GM18502 (cell line): Measurements from ENCODE around the gene LAYN.

Experiments
- ATAC-seq: cut with Tn5 transposase; IDR thresholded peaks from one replicate; pipeline ENCODE4 v1.9.1; 2021; ENCODE audit warnings: mild to moderate bottlenecking; ENCODE audit not compliant: unreplicated experiment, poor library complexity

The LAYN gene

DNA sequence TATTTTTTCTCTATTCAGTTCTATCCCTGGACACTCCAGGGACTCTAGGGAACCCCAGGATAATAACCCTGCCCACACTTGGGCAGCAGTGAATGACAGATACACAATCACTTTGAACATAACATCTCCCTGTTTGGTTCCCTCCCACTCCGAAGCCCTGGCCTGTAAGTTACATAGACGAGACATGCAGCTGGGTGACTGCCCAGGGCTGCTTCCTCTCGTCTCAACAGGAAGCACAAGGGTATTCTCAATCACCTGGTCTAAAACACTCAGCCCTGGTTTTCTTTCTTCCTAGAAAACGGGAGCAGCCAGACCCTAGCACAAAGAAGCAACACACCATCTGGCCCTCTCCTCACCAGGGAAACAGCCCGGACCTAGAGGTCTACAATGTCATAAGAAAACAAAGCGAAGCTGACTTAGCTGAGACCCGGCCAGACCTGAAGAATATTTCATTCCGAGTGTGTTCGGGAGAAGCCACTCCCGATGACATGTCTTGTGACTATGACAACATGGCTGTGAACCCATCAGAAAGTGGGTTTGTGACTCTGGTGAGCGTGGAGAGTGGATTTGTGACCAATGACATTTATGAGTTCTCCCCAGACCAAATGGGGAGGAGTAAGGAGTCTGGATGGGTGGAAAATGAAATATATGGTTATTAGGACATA, 19.4 kb downstream of the LAYN start:
- no peak for ATAC-seq

DNA sequence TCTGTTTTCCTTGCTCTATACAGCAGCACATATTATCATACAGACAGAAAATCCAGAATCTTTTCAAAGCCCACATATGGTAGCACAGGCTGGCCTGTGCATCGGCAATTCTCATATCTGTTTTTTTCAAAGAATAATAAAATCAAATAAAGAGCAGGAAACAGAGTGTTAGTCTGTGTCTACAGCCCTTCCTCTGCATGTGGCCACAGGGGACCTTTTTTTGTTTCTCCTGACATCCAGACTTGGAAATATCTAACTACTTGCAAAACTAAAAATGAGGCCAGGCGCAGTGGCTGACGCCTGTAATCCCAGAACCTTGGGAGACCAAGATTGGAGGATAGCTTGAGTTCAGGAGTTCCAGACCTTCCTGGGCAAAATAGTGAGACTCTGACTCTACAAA, 20.3 kb downstream of the LAYN start:
- no peak for ATAC-seq

GRCh38 chr11:111561306-111561705, 20.8 kb downstream of the LAYN start:
- no peak for ATAC-seq

DNA sequence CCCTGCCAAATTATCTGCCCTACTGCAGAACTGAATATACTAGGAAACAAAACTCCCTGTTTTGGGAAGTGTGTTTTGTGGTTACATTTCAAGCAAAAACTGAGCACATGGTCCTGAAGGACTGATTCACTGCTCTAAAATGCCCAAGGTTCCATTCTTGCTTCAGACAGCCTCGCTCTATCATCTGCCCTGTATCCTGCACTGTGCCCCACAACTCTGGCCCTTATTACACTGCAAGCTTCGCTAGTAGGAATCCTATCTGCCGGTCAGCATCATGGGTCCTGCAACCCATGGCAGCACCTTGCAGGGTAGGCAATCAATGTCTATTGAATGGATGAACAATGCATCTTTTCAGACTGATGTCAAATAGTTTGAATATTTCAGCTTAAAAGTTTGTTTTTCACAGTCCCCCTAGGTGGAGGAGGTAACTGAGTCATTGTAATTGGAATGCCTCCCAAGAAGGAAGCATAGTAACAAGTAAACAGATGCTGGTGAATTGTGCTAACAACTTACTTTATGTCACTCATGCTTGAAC, 21.3 kb downstream of the LAYN start:
- ATAC-seq: no peak

- no peak for ATAC-seq
Observed at GRCh38 chr11:111562692-111563389, 22.3 kb downstream of the LAYN start.

- no peak for ATAC-seq
Observed at GRCh38 chr11:111565114-111565720, 24.7 kb downstream of the LAYN start.

DNA sequence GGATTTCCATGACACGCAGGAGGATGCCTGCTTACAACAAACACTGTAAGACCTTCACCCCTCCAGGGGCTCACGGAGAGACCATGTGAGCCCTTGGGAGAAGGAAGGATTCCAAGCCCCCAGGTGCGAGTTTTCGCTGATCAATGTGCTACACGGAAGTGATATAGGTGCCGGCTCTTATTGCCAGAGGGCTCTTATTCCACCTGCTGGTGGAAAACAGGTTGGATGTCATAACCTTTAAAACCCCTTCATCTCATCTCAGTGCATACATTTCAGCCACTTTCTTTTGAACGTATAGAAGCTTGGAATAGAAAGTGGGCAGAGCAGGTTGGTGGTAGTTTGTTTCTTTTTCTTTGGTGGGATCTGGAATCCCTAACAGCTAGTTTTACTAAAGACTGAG, 25.8 kb downstream of the LAYN start:
- ATAC-seq: no peak

- no peak for ATAC-seq
Observed at GRCh38 chr11:111569476-111569875, 29.0 kb downstream of the LAYN start.

DNA sequence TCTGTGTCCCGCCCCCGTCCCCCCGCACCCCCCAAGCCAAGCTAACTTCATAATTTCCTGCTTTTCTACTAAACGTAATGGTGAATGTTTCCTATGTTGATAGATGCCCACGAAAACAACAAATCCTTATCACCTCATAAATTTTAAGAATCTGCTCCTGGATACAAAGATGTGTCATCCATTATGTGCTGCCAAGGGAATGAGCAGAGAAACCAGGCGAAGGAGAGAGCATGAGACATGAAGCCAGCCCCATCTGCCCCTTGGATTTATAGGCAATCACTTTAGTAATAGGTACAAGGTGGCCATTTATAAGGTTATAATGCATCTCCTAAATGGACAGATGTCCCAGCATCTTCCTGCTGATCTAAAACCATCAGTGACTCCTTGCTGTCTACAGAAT, 30.3 kb downstream of the LAYN start:
- no peak for ATAC-seq

GRCh38 chr11:111571829-111572501, 31.4 kb downstream of the LAYN start:
- no peak for ATAC-seq

DNA sequence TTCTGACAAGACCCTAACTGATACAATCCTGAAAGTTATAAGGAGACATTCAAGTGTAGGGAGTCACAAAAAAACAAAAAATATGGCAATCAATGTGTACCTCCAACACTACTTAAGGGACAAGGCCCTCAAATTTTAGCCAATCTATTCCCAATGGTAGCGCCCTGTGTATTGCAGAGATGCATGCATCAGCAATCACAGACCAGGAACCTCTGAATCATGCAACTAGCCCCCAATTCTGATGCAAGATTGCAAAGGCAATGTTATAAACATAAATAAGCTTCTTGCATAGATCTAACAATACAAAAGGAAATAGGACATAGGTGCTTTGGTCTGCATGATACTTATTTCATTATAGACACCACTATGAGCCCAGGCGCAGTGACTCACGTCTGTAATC, 32.1 kb downstream of the LAYN start:
- no peak for ATAC-seq

DNA sequence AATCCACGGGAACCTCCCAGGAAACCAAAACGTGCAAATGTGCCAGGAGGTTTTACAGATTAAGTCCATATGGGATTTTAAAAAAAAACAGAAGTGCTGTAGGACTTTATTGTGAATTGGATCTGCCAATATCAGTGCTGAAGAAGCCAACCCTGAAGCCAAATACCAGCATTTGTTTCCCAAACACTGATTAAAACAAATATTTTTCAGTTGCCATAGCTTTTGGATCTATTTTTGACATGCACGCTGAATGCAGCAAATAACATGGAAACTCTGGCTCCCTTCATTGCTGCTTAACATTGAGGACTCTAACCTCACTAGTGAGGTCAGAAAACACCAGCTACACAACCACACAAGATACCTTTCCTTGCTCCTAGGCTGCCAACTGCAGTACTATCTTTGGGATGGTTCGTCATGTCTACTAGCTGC, 33.3 kb downstream of the LAYN start:
- no peak for ATAC-seq

DNA sequence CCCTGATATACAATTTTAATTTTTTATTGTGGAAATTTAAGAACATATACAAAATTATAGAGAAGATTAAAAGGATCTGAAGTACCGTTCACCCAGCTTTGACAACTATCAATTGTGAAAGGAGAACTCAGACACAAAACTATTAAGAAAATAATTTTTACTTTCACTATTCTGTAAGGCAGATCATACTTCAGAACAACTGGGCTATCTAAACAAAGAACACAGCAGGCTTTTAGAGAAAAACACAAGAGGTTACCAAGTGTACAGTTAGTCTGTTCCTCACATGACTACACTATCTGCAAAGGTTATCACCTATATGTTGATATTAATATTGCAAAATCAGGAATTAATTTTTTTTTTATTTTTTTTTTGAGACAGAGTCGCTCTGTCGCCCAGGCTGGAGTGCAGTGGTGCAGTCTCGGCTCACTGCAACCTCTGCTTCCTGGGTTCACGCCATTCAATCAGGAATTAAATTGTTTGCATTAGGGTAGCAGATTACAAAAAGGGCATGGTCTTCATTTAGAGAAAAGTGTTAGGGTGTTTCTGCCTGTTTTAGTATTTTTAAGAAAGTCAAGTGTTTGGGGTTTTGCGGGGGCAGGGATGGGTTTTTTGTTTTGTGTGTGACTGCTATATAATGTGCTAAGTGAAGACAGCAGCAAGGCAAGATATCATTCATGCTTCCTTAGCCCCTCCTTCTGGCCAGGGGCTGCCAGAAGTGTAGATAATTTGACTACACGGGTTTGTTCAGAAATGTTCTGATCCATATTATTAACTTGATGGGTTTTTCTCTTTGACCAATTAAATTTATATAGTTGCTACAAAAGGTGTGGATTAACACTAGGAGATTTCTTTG, 34.1 kb downstream of the LAYN start:
- no peak for ATAC-seq

DNA sequence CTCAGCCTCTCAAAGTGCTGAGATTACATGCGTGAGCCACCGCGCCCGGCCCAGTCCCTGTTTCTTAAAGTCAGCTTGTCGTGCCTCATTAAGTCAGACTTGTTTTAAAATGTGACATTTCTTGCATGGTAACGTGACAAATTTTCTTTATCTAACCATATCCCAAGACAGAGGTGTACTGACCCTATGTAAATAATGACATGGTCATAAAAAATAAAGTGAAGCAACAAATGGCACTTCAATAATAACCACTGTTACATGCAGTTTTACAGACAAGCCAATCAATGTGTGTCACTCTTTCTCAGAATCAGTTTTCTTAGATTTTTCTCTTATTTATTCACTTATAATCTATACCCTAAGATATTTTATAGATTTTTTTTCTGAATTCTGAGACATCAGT, 35.2 kb downstream of the LAYN start:
- ATAC-seq: no peak

DNA sequence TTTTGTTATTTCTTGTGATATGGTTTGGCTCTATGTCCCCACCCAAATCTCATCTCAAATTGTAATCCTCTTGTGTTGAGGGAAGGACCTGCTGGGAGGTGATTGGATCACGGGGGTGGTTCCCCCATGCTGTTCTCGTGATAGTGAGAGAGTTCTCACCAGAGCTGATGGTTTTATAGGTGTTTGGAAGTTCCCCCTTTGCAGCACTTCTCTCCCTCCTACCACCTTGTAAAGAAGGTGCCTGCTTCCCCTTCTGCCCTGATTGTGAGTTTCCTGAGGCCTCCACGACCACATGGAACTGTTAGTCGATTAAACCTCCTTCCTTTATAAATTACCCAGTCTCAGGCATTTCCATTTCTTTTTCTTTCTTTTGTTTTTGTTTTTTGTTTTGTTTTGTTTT, 37.3 kb downstream of the LAYN start:
- no peak for ATAC-seq

- no peak for ATAC-seq
Observed at GRCh38 chr11:111581341-111581740, 40.8 kb downstream of the LAYN start.

DNA sequence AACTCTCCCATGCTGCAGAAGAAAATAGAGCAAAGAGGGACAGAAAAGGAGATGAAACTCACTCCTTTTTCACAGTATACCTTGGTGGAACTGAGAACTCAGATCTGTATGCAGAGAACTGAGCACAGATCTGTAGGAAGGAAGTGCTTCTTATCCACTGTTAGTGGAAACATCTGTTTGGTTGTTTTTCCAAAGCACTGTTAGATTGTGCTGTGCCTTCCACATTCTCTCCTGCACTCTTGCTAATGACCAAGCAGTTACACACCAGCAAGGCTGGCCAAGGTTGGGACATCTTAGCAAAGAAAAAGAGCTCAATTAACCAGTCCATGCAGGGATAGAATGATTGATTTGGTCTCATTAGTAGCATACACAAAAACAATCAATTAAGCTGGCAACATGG, 41.6 kb downstream of the LAYN start:
- no peak for ATAC-seq

- ATAC-seq: no peak
Observed at GRCh38 chr11:111582881-111583280, 42.4 kb downstream of the LAYN start.

GRCh38 chr11:111585371-111585770, 44.9 kb downstream of the LAYN start:
- no peak for ATAC-seq

DNA sequence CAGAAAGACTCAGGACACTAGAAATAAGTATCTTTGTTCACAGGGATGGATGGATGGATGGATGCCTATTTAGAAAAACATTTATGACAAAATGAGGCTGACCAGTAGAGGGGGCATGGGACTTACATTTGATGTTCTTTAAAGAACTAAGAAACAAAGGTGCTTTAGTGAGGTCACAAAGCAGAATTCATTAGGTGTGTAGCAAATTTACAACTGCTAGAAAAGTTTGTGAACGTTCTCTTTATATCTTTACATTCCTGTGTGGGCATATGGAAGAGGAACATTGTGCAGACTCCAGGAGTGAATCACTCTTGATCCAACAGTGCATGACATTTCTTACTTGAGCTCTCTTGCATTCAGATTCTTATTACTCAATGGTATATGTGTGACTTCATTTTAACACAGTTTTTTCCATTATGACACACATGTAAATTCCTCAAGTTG, 45.9 kb downstream of the LAYN start:
- ATAC-seq: no peak
